KBM-7 (cell line): ENCODE measurements around the gene PIGQ.

Experiments
- DNase-seq: peaks from one replicate; pipeline ENCODE4 v3.0.0-alpha.2; 2015
- in situ Hi-C: fragments of 300-500 bp; cut with MboI; formaldehyde crosslinking; loops from 2 replicates; pipeline ENCODE4 v1.14.3; 2020; ENCODE audit warnings: low sequenced_read_pairs, low pct_unique_long_range_greater_than_20kb, mixed read lengths

The PIGQ gene

GRCh38 chr16:553601-554296, 16.0 kb upstream of the PIGQ start:
- in situ Hi-C loops: no loop called here
- no peak for DNase-seq

GRCh38 chr16:554297-554621, 15.5 kb upstream of the PIGQ start:
- no peak for DNase-seq
- in situ Hi-C loops: no loop called here

GRCh38 chr16:554640-555365, 15.0 kb upstream of the PIGQ start:
- no peak for DNase-seq
- in situ Hi-C loops: no loop called here

- in situ Hi-C loops: no loop called here
- DNase-seq: no peak
Observed at GRCh38 chr16:555528-556473, 14.0 kb upstream of the PIGQ start.

GRCh38 chr16:556474-557173, 13.1 kb upstream of the PIGQ start:
- in situ Hi-C loops: no loop called here
- DNase-seq: no peak

GRCh38 chr16:557463-558297, 12.1 kb upstream of the PIGQ start:
- in situ Hi-C loops: no loop called here
- no peak for DNase-seq

GRCh38 chr16:558298-559020, 11.3 kb upstream of the PIGQ start:
- in situ Hi-C loops: no loop called here
- DNase-seq: no peak

GRCh38 chr16:559021-559380, 10.8 kb upstream of the PIGQ start:
- in situ Hi-C loops: no loop called here
- no peak for DNase-seq

- no peak for DNase-seq
- in situ Hi-C loops: no loop called here
Observed at GRCh38 chr16:559411-560203, 10.2 kb upstream of the PIGQ start.

GRCh38 chr16:560204-560700, 9.5 kb upstream of the PIGQ start, which contains the start of gene PRR35:
Gene PRR35, plus strand, starts transcription at chr16:560394. Its CDS starts 2,901 bp downstream, at chr16:563295.
- DNase-seq: no peak
- in situ Hi-C loops: no loop called here

GRCh38 chr16:560701-561412, 8.9 kb upstream of the PIGQ start:
- in situ Hi-C loops: no loop called here
- no peak for DNase-seq

- in situ Hi-C loops: no loop called here
- no peak for DNase-seq
Observed at GRCh38 chr16:561413-561794, 8.4 kb upstream of the PIGQ start.

GRCh38 chr16:561957-562938, 7.5 kb upstream of the PIGQ start:
- in situ Hi-C loops: no loop called here
- DNase-seq: no peak

GRCh38 chr16:563072-563644, 6.6 kb upstream of the PIGQ start:
- no peak for DNase-seq
- in situ Hi-C loops: no loop called here
